B cell (primary cell): ENCODE results near the gene RNF126. TPM values are rescaled to one million over a fixed set of nuclear protein-coding genes. Genes with fewer than 3 reads are reported as not detected.

Experiments
- ATAC-seq: fragments of 200-7000 bp; cut with Tn5 transposase; one replicate; pipeline ENCODE4 v1.10.0; 2021; ENCODE audit warnings: low read depth, mild to moderate bottlenecking, moderate number of reproducible peaks, moderate library complexity
- CTCF ChIA-PET: fragments of 350-600 bp; sonication (Branson Sonifier 250); formaldehyde crosslinking; loops from one replicate; lab custom pipeline; 2021; ENCODE audit warnings: antibody characterized with exemption, inconsistent platforms; lab: Charles Lee
- POLR2A ChIA-PET: fragments of 350-600 bp; sonication (Branson Sonifier 250); formaldehyde crosslinking; loops from one replicate; lab custom pipeline; 2021; ENCODE audit warnings: antibody characterized with exemption; lab: Charles Lee
- DNase-seq: peaks from one replicate; pipeline ENCODE4 v3.0.0; 2013
- H2AFZ ChIP-seq: 2 replicates; pipeline ENCODE4 v1.6.1; 2012; ENCODE audit warnings: mild to moderate bottlenecking, low read depth, low read length; ENCODE audit not compliant: insufficient read depth, poor library complexity, severe bottlenecking
- H3K27ac ChIP-seq, 2 donors: 1 replicate in 1 of 2; 2 replicates in 1 of 2; pipeline ENCODE4 v1.5.1; 2012 to 2013; ENCODE audit warnings: low read length in 2 of 2, mild to moderate bottlenecking in 2 of 2, moderate library complexity in 1 of 2
- H3K27me3 ChIP-seq, 4 experiments: fragments of 200-600 bp in 1 of 4; sonication (generic) in 1 of 4; replicated peaks in 1 of 4; 1 replicate in 2 of 4; 2 replicates in 2 of 4; pipeline versions ENCODE4 v1.6.1 to v1.7.0; 2013 to 2016; ENCODE audit warnings: low read length in 3 of 4, mild to moderate bottlenecking in 2 of 4, mixed read lengths in 1 of 4, moderate library complexity in 1 of 4; ENCODE audit not compliant: insufficient read depth in 4 of 4, control insufficient read depth in 3 of 4; ENCODE audit errors: control extremely low read depth in 1 of 4
- H3K36me3 ChIP-seq, 2 experiments: replicated peaks in 1 of 2; 1 replicate in 1 of 2; 2 replicates in 1 of 2; pipeline versions ENCODE4 v1.6.1 to v1.7.1; 2013; ENCODE audit warnings: low read length in 1 of 2; ENCODE audit not compliant: insufficient read depth in 2 of 2, control insufficient read depth in 1 of 2; ENCODE audit errors: control extremely low read depth in 1 of 2, extremely low read depth in 1 of 2
- H3K4me1 ChIP-seq, 2 donors: fragments of 200-600 bp in 1 of 2; sonication (generic) in 1 of 2; 1 replicate in 1 of 2; 2 replicates in 1 of 2; pipeline versions ENCODE4 v1.5.1 to v1.6.1; 2013 to 2017; ENCODE audit warnings: low read length in 2 of 2; ENCODE audit not compliant: control insufficient read depth in 2 of 2, insufficient read depth in 2 of 2
- H3K4me2 ChIP-seq: replicated peaks from 2 replicates; pipeline ENCODE3; 2012; ENCODE audit warnings: mild to moderate bottlenecking, low read depth, low read length; ENCODE audit not compliant: poor library complexity, severe bottlenecking
- H3K4me3 ChIP-seq, 5 experiments: fragments of 200-600 bp in 1 of 5; sonication (generic) in 1 of 5; 1 replicate in 3 of 5; 2 replicates in 2 of 5; pipeline versions ENCODE4 v1.5.1 to v1.7.0; 2011 to 2016; ENCODE audit warnings: low read length in 4 of 5, mild to moderate bottlenecking in 4 of 5, low read depth in 2 of 5, control low read depth in 1 of 5, moderate library complexity in 1 of 5; ENCODE audit not compliant: insufficient read depth in 1 of 5; ENCODE audit errors: control extremely low read depth in 1 of 5, extremely low read depth in 1 of 5
- H3K79me2 ChIP-seq: fragments of 200-600 bp; sonication (generic); one replicate; pipeline ENCODE4 v1.6.0; 2016; ENCODE audit warnings: low read length; ENCODE audit not compliant: control insufficient read depth, insufficient read depth
- H3K9ac ChIP-seq: fragments of 200-600 bp; sonication (generic); 2 replicates; pipeline ENCODE4 v1.6.1; 2017; ENCODE audit warnings: mild to moderate bottlenecking, low read length, moderate library complexity
- H3K9me3 ChIP-seq, 3 donors: one replicate each; pipeline versions ENCODE4 v1.6.1 to v1.7.1; 2013; ENCODE audit warnings: low read length in 2 of 3; ENCODE audit not compliant: control insufficient read depth in 2 of 3, insufficient read depth in 1 of 3; ENCODE audit errors: control extremely low read depth in 1 of 3
- H4K20me1 ChIP-seq: 2 replicates; pipeline ENCODE4 v1.6.0; 2012; ENCODE audit warnings: mild to moderate bottlenecking, low read length; ENCODE audit not compliant: insufficient read depth, control insufficient read depth, poor library complexity, severe bottlenecking
- H3K27ac Mint-ChIP-seq: one replicate; pipeline ENCODE4 v1.8.0; 2021; ENCODE audit warnings: mixed read lengths
- H3K27me3 Mint-ChIP-seq: one replicate; pipeline ENCODE4 v1.8.0; 2021; ENCODE audit warnings: mixed read lengths
- H3K4me1 Mint-ChIP-seq: one replicate; pipeline ENCODE4 v1.8.0; 2021; ENCODE audit warnings: mixed read lengths
- H3K4me3 Mint-ChIP-seq: one replicate; pipeline ENCODE4 v1.8.0; 2021; ENCODE audit warnings: mixed read lengths
- H3K9me3 Mint-ChIP-seq: one replicate; pipeline ENCODE4 v1.8.0; 2022; ENCODE audit warnings: mixed read lengths; ENCODE audit not compliant: insufficient read depth
- CTCF ChIP-seq: fragments of 200-600 bp; IDR thresholded peaks from one replicate; pipeline ENCODE4 v1.8.0; 2022; ENCODE audit warnings: antibody characterized with exemption, mild to moderate bottlenecking
- EZH2 ChIP-seq: IDR thresholded peaks from 2 replicates; pipeline ENCODE4 v1.6.1; 2012; ENCODE audit warnings: borderline replicate concordance, low read depth, mild to moderate bottlenecking, moderate library complexity, low read length; ENCODE audit not compliant: insufficient read depth, poor library complexity, severe bottlenecking
- WGBS: methylation state at CpG from one replicate; pipeline ENCODE4 v1.1.5; 2013; ENCODE audit warnings: missing lambda C conversion rate; ENCODE audit not compliant: insufficient coverage; 5-methylcytosine and 5-hydroxymethylcytosine counted together
- intact Hi-C: fragments of 100-400 bp; cut with micrococcal nuclease; formaldehyde crosslinking; loops from one replicate; pipeline ENCODE4 v1.10.0; 2022
- polyA plus RNA-seq: library from polyadenylated mRNA; depleted of rRNA; stranded (reverse); fragments of >200 nt; gene quantifications from 2 replicates; pipeline ENCODE4 v1.2.3, GENCODE V29; 2012
- total RNA-seq, 2 donors: library from RNA; stranded (reverse); fragments of 120-200 nt in 1 of 2; gene quantifications; 1 replicate in 1 of 2; 2 replicates in 1 of 2; pipeline versions ENCODE4 v1.2.3 to v1.2.4, GENCODE V29; 2013 to 2022

Gene RNF126
- total and polyA plus RNA-seq, 2 donors (not counting 1 experiment from before 2014, with no cell fraction given) = 74.3 to 118 TPM

- POLR2A ChIA-PET = interaction anchor here (0.6 kb wide), 1 partner anchor 49 kb away, joined by 4 read pairs; no protein-coding TSS in a partner anchor
- H3K4me1 ChIP-seq = peaks cover 0 to 4% of the 10 kb centered on the region in 2 donors
- H3K4me2 ChIP-seq = no peak overlapping the region
- Mint-ChIP-seq H3K9me3 (no peaks in the 10 kb centered on the region), H3K27ac (no peak overlapping the region), H3K4me3 (no peak overlapping the region), H3K4me1 (peaks cover 6% of the 10 kb centered on the region), H3K27me3 (peaks cover 3% of the 10 kb centered on the region)
- CTCF ChIA-PET = no interaction called here
- intact Hi-C loops = no loop called here
- DNase-seq (no peak), ATAC-seq (no peak)
- H2AFZ ChIP-seq = no peak overlapping the region
- no peak overlapping the region for H3K4me3 ChIP-seq
- no peak overlapping the region for H3K9ac ChIP-seq
- over 99% methylated on average over 35 of the region's 51 CpGs for whole genome bisulfite sequencing
- peaks cover 9% of the 10 kb centered on the region for H4K20me1 ChIP-seq
- peaks cover 0 to 4% (median 0%) of the 10 kb centered on the region in 4 experiments for H3K27me3 ChIP-seq
- peaks cover 0 to 37% of the 10 kb centered on the region in 2 experiments for H3K36me3 ChIP-seq
- no peak overlapping the region for H3K27ac ChIP-seq
- no peaks in the 10 kb centered on the region for H3K79me2 ChIP-seq
- H3K9me3 ChIP-seq = no peaks in the 10 kb centered on the region
- TF ChIP-seq EZH2 (no peak), CTCF (no peak)
These were observed 42.7 kb downstream of the RNF126 start for GRCh38 chr19:620166-620862.

- 98% methylated on average over 45 of the region's 47 CpGs for WGBS
- H3K4me1 Mint-ChIP-seq = peaks cover 8% of the 10 kb centered on the region
- no peak overlapping the region for H3K4me3 Mint-ChIP-seq
- Histone ChIP-seq H3K4me3 (no peak overlapping the region), H3K27me3 (peaks cover 0 to 4% (median under 1%) of the 10 kb centered on the region in 4 experiments), H2AFZ (no peak overlapping the region), H4K20me1 (peaks cover 6% of the 10 kb centered on the region), H3K79me2 (no peaks in the 10 kb centered on the region), H3K4me1 (peaks cover 0 to 4% of the 10 kb centered on the region in 2 donors), H3K36me3 (peaks cover 0 to 34% of the 10 kb centered on the region in 2 experiments), H3K27ac (no peak overlapping the region), H3K9ac (no peak overlapping the region), H3K4me2 (no peak overlapping the region), H3K9me3 (no peaks in the 10 kb centered on the region)
- ChIA-PET POLR2A (no interaction called here), CTCF (no interaction called here)
- ATAC-seq (no peak), DNase-seq (no peak)
- intact Hi-C loops = no loop called here
- H3K9me3 Mint-ChIP-seq = no peaks in the 10 kb centered on the region
- TF ChIP-seq CTCF (no peak), EZH2 (no peak)
- no peak overlapping the region for H3K27ac Mint-ChIP-seq
- H3K27me3 Mint-ChIP-seq = peaks cover 4% of the 10 kb centered on the region
These were observed 43.6 kb downstream of the RNF126 start for GRCh38 chr19:619286-620002.
